Transverse colon (tissue), 4 donors: ENCODE data around the gene PILRA. TPM values are rescaled to one million over a fixed set of nuclear protein-coding genes. Genes with fewer than 3 reads are reported as not detected.

Experiments used
- DNase-seq: peaks from one replicate; pipeline ENCODE4 v3.0.0-alpha.2; 2019
- H3K27ac ChIP-seq, 4 donors: fragments of 200-600 bp; sonication (generic); 2 replicates each; pipeline ENCODE4 v1.5.1; 2016 to 2018; ENCODE audit warnings: inconsistent platforms in 4 of 4
- H3K27me3 ChIP-seq: fragments of 200-600 bp; sonication (generic); 2 replicates; pipeline ENCODE4 v1.5.1; 2017; ENCODE audit warnings: inconsistent platforms
- H3K36me3 ChIP-seq, 4 donors: fragments of 200-600 bp; sonication (generic); 2 replicates each; pipeline ENCODE4 v1.5.1; 2017 to 2019; ENCODE audit warnings: inconsistent platforms in 4 of 4
- H3K4me1 ChIP-seq, 4 donors: fragments of 200-600 bp; sonication (generic); 2 replicates each; pipeline ENCODE4 v1.5.1; 2017 to 2020; ENCODE audit warnings: inconsistent platforms in 4 of 4
- H3K4me3 ChIP-seq, 4 donors: fragments of 200-600 bp; sonication (generic); 1 replicate in 1 of 4; 2 replicates in 3 of 4; pipeline versions ENCODE4 v1.5.1 to v1.6.1; 2017 to 2019; ENCODE audit warnings: inconsistent platforms in 4 of 4
- H3K9me3 ChIP-seq, 2 donors: fragments of 200-600 bp; sonication (generic); 2 replicates each; pipeline ENCODE4 v1.5.1; 2017 to 2019; ENCODE audit warnings: inconsistent platforms in 2 of 2
- CTCF ChIP-seq, 5 experiments: fragments of 200-600 bp in 3 of 5; fragments of 450-650 bp in 2 of 5; sonication (generic) in 3 of 5; IDR thresholded peaks; 1 replicate in 2 of 5; 2 replicates in 3 of 5; pipeline ENCODE4 v1.5.1; 2016 to 2017; ENCODE audit warnings: antibody characterized with exemption in 5 of 5, inconsistent platforms in 3 of 5, mild to moderate bottlenecking in 2 of 5, moderate library complexity in 1 of 5
- EP300 ChIP-seq: sonication (generic); formaldehyde crosslinking; IDR thresholded peaks from one replicate; pipeline ENCODE4 v1.6.1; 2017; ENCODE audit warnings: antibody characterized with exemption, low read depth
- POLR2A ChIP-seq: fragments of 450-650 bp; IDR thresholded peaks from one replicate; pipeline ENCODE4 v1.6.1; 2016; ENCODE audit warnings: antibody characterized with exemption, mild to moderate bottlenecking, moderate library complexity
- POLR2AphosphoS5 ChIP-seq, 3 donors: sonication (generic); formaldehyde crosslinking; IDR thresholded peaks; one replicate each; pipeline ENCODE4 v1.6.1; 2016; ENCODE audit warnings: antibody characterized with exemption in 3 of 3
- WGBS, 2 donors: methylation state at CpG; one replicate each; pipeline ENCODE4 v1.1.5; 2018; ENCODE audit warnings: low coverage in 1 of 2; 5-methylcytosine and 5-hydroxymethylcytosine counted together
- in situ Hi-C, 4 donors: fragments of 200-750 bp; cut with MboI; loops; one replicate each; pipeline versions ENCODE4 v1.15.0 to v1.15.1; 2017; ENCODE audit warnings: low sequenced_read_pairs in 3 of 4, low pct_ligation_motif_present in 1 of 4, low pct_unique_long_range_greater_than_20kb in 1 of 4
- intact Hi-C: fragments of 100-400 bp; cut with DNase I; formaldehyde crosslinking; loops from one replicate; pipeline ENCODE4 v1.15.1; 2023; ENCODE audit warnings: low total_unique reads
- total RNA-seq, 4 donors: library from RNA; depleted of rRNA; stranded (reverse); fragments of >200 nt; gene quantifications; one replicate each; pipeline ENCODE4 v1.1.0, GENCODE V29; 2016

The PILRA gene
- total RNA-seq, 4 donors from 2014 or later, result 1.9 to 4.9 TPM; not detected in 2

- intact Hi-C loops, result no loop called here
- WGBS, 2 donors, result 91% methylated on average over 11 of the region's 11 CpGs; no CpG with 5 or more reads in 1 of the 2 donors
- in situ Hi-C loops, result no loop called here
- no peak for DNase-seq
- no peaks in the 10 kb centered on the region for H3K36me3 ChIP-seq
- no peak overlapping the region for H3K4me3 ChIP-seq
- TF ChIP-seq POLR2AphosphoS5 (IDR thresholded peaks at IDR 0.05) (no peak), POLR2A (no peak), CTCF (IDR thresholded peaks at IDR 0.05) (no peak), EP300 (no peak)
- H3K4me1 ChIP-seq, result peaks cover 0 to 7% (median 0%) of the 10 kb centered on the region in 4 donors
- no peaks in the 10 kb centered on the region for H3K27me3 ChIP-seq
- no peaks in the 10 kb centered on the region for H3K9me3 ChIP-seq
- H3K27ac ChIP-seq, result no peak overlapping the region
These were observed 27.4 kb downstream of the PILRA start for GRCh38 chr7:100400656-100401055.

- DNase-seq, result no peak
- no peaks in the 10 kb centered on the region for H3K27me3 ChIP-seq
- WGBS, 2 donors, result 76 to 79% methylated on average over 5 of the region's 5 CpGs
- H3K4me3 ChIP-seq, result no peak overlapping the region
- intact Hi-C loops, result no loop called here
- TF ChIP-seq CTCF (IDR thresholded peaks at IDR 0.05), result no peak
- TF ChIP-seq POLR2AphosphoS5 (IDR thresholded peaks at IDR 0.05), result no peak
- TF ChIP-seq POLR2A, result no peak
- TF ChIP-seq EP300, result no peak
- H3K4me1 ChIP-seq, result peaks cover 0 to 7% (median 0%) of the 10 kb centered on the region in 4 donors
- in situ Hi-C loops, result no loop called here
- no peak overlapping the region for H3K27ac ChIP-seq
- H3K9me3 ChIP-seq, result no peaks in the 10 kb centered on the region
- H3K36me3 ChIP-seq, result no peaks in the 10 kb centered on the region
These were observed 28.5 kb downstream of the PILRA start for GRCh38 chr7:100401811-100402210.

DNA sequence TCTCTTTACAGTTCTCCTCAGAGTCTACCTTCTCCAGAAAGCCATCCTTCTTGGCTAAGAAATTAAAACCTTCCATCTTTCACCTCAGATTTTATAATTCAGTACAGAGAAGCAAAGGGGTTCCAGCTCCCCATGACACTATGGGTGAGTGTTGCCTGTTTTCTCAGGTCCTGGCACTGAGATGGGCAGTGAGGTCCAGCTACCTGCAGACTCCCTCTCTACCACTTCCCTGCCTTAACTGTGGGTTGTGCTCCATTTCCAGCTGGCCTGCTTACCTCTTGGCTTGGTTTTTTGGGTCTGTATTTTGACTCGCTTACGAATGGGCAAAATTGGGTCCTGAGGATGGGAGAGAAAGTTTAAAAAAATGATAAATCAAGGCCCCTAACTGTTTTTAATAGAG, 29.0 kb downstream of the PILRA start:
- intact Hi-C loops (no loop called here), in situ Hi-C loops (no loop called here)
- H3K27me3 ChIP-seq, result no peaks in the 10 kb centered on the region
- no peaks in the 10 kb centered on the region for H3K9me3 ChIP-seq
- DNase-seq, result no peak
- TF ChIP-seq EP300 (no peak), POLR2AphosphoS5 (IDR thresholded peaks at IDR 0.05) (no peak), POLR2A (no peak), CTCF (IDR thresholded peaks at IDR 0.05) (no peak)
- H3K36me3 ChIP-seq, result no peaks in the 10 kb centered on the region
- peaks cover 0 to 3% (median 0%) of the 10 kb centered on the region in 4 donors for H3K4me1 ChIP-seq
- H3K27ac ChIP-seq, result no peak overlapping the region
- WGBS, 2 donors, result 80 to 100% methylated on average over 1 to 2 of the region's 2 CpGs
- H3K4me3 ChIP-seq, result no peak overlapping the region

- DNase-seq, result no peak
- in situ Hi-C loops, result no loop called here
These were observed 33.5 kb downstream of the PILRA start for GRCh38 chr7:100406767-100407166.

More at GRCh38 chr7:100406767-100407166, 33.5 kb downstream of the PILRA start:
- intact Hi-C loops, result no loop called here
- H3K9me3 ChIP-seq, result no peaks in the 10 kb centered on the region
- WGBS, 2 donors, result 58 to 67% methylated on average over 6 of the region's 6 CpGs
- H3K4me1 ChIP-seq, result no peaks in the 10 kb centered on the region
- no peak for TF ChIP-seq POLR2A
- TF ChIP-seq POLR2AphosphoS5 (IDR thresholded peaks at IDR 0.05), result no peak
- no peak for TF ChIP-seq EP300
- TF ChIP-seq CTCF (IDR thresholded peaks at IDR 0.05), result no peak
- H3K36me3 ChIP-seq, result no peaks in the 10 kb centered on the region
- peaks cover 3% of the 10 kb centered on the region for H3K27me3 ChIP-seq
- H3K27ac ChIP-seq, result no peak overlapping the region
- H3K4me3 ChIP-seq, result no peak overlapping the region
